ENCODE data around the gene CHD3.

CHD3 gene

DNA sequence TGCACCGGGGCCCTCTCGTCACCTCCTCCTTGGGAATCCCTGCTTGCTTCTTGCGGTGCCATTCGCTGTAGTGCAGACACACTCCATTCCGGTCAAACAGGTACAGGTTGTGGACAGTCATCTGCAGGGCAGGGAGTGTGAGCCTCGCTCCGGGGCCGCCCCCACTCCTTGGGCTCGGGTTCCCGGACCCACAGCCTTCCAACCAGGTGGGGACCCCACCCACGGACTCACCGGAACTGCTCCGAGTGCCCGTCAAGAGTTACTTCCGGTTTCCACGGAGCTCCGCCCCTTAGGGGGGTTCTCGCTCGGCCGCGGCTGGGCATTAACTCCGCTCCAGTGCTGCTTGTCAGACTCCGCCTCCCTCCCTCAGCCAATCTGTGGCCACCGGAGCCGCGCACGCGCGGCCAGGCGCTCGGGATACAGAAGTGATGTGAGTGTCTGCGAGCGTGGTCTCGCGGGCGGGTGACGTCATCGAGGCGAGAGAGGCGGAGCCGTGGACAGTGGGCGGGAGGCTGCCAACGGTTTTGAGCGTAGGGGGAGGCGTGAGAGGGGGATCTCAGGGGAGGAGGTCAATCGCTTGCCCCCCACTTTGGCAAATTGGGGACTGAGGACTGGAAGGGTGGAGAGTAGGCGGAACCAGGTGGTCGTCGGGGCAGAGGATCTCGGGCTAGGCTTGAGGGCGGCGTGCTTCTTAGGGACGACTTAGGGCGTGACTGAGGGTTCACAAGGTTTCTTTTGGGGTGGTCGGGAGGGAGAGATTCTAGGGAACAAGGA is 43.3 kb downstream of the CHD3 start, which contains the start of the genes CNTROB and TRAPPC1 (continued):
- TF ChIP-seq, protein P1, sequence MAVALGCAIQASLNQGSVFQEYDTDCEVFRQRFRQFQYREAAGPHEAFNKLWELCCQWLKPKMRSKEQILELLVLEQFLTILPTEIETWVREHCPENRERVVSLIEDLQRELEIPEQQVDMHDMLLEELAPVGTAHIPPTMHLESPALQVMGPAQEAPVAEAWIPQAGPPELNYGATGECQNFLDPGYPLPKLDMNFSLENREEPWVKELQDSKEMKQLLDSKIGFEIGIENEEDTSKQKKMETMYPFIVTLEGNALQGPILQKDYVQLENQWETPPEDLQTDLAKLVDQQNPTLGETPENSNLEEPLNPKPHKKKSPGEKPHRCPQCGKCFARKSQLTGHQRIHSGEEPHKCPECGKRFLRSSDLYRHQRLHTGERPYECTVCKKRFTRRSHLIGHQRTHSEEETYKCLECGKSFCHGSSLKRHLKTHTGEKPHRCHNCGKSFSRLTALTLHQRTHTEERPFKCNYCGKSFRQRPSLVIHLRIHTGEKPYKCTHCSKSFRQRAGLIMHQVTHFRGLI (tag by site-specific recombination; IDR thresholded peaks at IDR 0.05): no peak
- TF ChIP-seq ZNF776 (tag by site-specific recombination; IDR thresholded peaks at IDR 0.05; ENCODE audit: borderline replicate concordance) (no peak), ZNF114 (tag by site-specific recombination; IDR thresholded peaks at IDR 0.05) (no peak), KLF16 (tag by site-specific recombination; IDR thresholded peaks at IDR 0.05) (peak; percentile 84), ZNF202 (tag by site-specific recombination; IDR thresholded peaks at IDR 0.05; ENCODE audit: borderline replicate concordance) (no peak), WT1 (tag by site-specific recombination; IDR thresholded peaks at IDR 0.05) (peak; percentile 76; the same call in 1 of the 2 replicates), KLF10 (tag by site-specific recombination; IDR thresholded peaks at IDR 0.05) (peak; percentile 55; the same call in 1 of the 2 replicates), KLF9 (tag by site-specific recombination; IDR thresholded peaks at IDR 0.05; ENCODE audit: low read depth) (peak; percentile 97), ZNF175 (tag by site-specific recombination; IDR thresholded peaks at IDR 0.05) (no peak), ZNF404 (tag by site-specific recombination; IDR thresholded peaks at IDR 0.05) (no peak), ZNF223 (tag by site-specific recombination; IDR thresholded peaks at IDR 0.05) (no peak), SALL2 (tag by site-specific recombination; IDR thresholded peaks at IDR 0.05; ENCODE audit: borderline replicate concordance) (no peak), ZBTB1 (tag by site-specific recombination; IDR thresholded peaks at IDR 0.05) (no peak), ZNF624 (tag by site-specific recombination; IDR thresholded peaks at IDR 0.05) (no peak), SP7 (tag by site-specific recombination; IDR thresholded peaks at IDR 0.05) (peak; percentile 96), ZNF623 (tag by site-specific recombination; IDR thresholded peaks at IDR 0.05) (no peak), GLIS1 (tag by site-specific recombination; IDR thresholded peaks at IDR 0.05) (peak; percentile 79), ZNF521 (tag by site-specific recombination; IDR thresholded peaks at IDR 0.05) (no peak), ZNF561 (tag by site-specific recombination; IDR thresholded peaks at IDR 0.05; ENCODE audit: borderline replicate concordance) (peak; percentile 12; the same call in 1 of the 2 replicates), ZNF423 (tag by site-specific recombination; IDR thresholded peaks at IDR 0.05) (no peak), ZBTB7A (tag by site-specific recombination; IDR thresholded peaks at IDR 0.05; ENCODE audit: low read depth) (peak; percentile 88), ZBTB17 (tag by site-specific recombination; IDR thresholded peaks at IDR 0.05) (no peak; the same call in 1 of the 2 replicates), ZNF560 (tag by site-specific recombination; IDR thresholded peaks at IDR 0.05; ENCODE audit: borderline replicate concordance) (no peak), ZNF112 (tag by site-specific recombination; IDR thresholded peaks at IDR 0.05) (no peak), ZNF707 (tag by site-specific recombination; IDR thresholded peaks at IDR 0.05) (no peak), ZFP69B (tag by site-specific recombination; IDR thresholded peaks at IDR 0.05) (peak; percentile 67), ZBTB8A (tag by site-specific recombination; IDR thresholded peaks at IDR 0.05) (0 out of 2 replicates have a peak, but pooled peaks have one; percentile 55)
- TF ChIP-seq, protein P2, sequence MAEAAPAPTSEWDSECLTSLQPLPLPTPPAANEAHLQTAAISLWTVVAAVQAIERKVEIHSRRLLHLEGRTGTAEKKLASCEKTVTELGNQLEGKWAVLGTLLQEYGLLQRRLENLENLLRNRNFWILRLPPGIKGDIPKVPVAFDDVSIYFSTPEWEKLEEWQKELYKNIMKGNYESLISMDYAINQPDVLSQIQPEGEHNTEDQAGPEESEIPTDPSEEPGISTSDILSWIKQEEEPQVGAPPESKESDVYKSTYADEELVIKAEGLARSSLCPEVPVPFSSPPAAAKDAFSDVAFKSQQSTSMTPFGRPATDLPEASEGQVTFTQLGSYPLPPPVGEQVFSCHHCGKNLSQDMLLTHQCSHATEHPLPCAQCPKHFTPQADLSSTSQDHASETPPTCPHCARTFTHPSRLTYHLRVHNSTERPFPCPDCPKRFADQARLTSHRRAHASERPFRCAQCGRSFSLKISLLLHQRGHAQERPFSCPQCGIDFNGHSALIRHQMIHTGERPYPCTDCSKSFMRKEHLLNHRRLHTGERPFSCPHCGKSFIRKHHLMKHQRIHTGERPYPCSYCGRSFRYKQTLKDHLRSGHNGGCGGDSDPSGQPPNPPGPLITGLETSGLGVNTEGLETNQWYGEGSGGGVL (tag by site-specific recombination; IDR thresholded peaks at IDR 0.05): peak; percentile 100
- TF ChIP-seq, protein P3, sequence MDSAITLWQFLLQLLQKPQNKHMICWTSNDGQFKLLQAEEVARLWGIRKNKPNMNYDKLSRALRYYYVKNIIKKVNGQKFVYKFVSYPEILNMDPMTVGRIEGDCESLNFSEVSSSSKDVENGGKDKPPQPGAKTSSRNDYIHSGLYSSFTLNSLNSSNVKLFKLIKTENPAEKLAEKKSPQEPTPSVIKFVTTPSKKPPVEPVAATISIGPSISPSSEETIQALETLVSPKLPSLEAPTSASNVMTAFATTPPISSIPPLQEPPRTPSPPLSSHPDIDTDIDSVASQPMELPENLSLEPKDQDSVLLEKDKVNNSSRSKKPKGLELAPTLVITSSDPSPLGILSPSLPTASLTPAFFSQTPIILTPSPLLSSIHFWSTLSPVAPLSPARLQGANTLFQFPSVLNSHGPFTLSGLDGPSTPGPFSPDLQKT (IDR thresholded peaks at IDR 0.05; ENCODE audit: borderline replicate concordance, low read depth, low read length): peak; percentile 53; the same call in 1 of the 2 replicates
- TF ChIP-seq, protein P4, sequence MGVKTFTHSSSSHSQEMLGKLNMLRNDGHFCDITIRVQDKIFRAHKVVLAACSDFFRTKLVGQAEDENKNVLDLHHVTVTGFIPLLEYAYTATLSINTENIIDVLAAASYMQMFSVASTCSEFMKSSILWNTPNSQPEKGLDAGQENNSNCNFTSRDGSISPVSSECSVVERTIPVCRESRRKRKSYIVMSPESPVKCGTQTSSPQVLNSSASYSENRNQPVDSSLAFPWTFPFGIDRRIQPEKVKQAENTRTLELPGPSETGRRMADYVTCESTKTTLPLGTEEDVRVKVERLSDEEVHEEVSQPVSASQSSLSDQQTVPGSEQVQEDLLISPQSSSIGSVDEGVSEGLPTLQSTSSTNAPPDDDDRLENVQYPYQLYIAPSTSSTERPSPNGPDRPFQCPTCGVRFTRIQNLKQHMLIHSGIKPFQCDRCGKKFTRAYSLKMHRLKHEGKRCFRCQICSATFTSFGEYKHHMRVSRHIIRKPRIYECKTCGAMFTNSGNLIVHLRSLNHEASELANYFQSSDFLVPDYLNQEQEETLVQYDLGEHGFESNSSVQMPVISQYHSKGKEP (tag by site-specific recombination; IDR thresholded peaks at IDR 0.05): no peak
- TF ChIP-seq, protein P5, sequence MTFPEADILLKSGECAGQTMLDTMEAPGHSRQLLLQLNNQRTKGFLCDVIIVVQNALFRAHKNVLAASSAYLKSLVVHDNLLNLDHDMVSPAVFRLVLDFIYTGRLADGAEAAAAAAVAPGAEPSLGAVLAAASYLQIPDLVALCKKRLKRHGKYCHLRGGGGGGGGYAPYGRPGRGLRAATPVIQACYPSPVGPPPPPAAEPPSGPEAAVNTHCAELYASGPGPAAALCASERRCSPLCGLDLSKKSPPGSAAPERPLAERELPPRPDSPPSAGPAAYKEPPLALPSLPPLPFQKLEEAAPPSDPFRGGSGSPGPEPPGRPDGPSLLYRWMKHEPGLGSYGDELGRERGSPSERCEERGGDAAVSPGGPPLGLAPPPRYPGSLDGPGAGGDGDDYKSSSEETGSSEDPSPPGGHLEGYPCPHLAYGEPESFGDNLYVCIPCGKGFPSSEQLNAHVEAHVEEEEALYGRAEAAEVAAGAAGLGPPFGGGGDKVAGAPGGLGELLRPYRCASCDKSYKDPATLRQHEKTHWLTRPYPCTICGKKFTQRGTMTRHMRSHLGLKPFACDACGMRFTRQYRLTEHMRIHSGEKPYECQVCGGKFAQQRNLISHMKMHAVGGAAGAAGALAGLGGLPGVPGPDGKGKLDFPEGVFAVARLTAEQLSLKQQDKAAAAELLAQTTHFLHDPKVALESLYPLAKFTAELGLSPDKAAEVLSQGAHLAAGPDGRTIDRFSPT (tag by site-specific recombination; IDR thresholded peaks at IDR 0.05): peak; percentile 96
